Measurements from ENCODE around the gene CTBP2. TPM values are rescaled to one million over a fixed set of nuclear protein-coding genes. Genes with fewer than 3 reads are reported as not detected.

CTBP2 gene
- total RNA-seq, 2 experiments from 2014 or later = 0.27 to 0.29 TPM

DNA sequence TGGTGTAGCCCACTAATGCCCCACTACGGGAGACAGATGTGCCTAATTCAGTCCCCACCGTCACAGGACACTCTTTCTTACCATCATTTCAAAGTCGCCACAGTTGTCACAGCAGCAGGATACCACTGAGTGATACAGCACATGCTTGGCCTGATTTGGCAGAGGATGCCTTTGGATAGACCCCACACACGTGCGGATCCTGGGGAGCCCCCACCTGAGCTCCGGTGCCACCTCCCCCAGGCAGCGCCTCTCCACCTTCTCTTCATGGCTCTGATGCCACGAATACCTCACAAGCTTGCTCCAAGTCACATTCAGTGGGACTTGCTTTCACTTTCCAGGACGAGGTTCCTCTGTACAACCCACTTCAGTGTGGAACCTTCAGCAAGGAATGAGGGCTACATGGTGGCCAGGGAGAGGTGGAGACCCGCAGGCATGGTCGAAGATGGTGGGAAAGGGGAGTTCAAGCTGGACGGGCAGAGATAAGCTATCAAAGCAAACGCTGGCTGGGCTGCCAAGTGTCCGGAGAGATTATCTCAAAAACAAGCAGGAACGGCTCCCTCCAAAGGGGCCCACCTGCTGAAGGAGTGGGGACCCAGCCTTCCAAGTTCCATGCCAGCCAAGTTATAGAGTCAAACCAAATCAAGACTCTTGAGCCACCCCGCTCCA, 111.0 kb downstream of the CTBP2 start:
- intact Hi-C loops (cut with micrococcal nuclease) = loop anchor here (2.0 kb wide), 1 partner anchor 293 kb away; no protein-coding TSS in a partner anchor
- CTCF ChIA-PET = interaction anchor here (2.7 kb wide), 1 partner anchor 14 kb away, joined by 48 read pairs; no protein-coding TSS in a partner anchor
- Mint-ChIP-seq H3K4me3 (no peak overlapping the region), H3K36me3 (no peaks in the 10 kb centered on the region), H3K27ac (no peak overlapping the region), H3K27me3 (no peaks in the 10 kb centered on the region), H3K9me3 (no peaks in the 10 kb centered on the region), H3K4me1 (ENCODE audit: low read depth) (no peaks in the 10 kb centered on the region)
- no peak for DNase-seq
- POLR2A ChIA-PET = no interaction called here

- no peaks in the 10 kb centered on the region for H3K27me3 Mint-ChIP-seq
- no peak overlapping the region for H3K27ac Mint-ChIP-seq
- ChIA-PET POLR2A (no interaction called here), CTCF (interaction anchor here (0.6 to 2.7 kb wide), 21 partner anchors 8 to 675 kb away, joined by 3 to 48 read pairs (median 3); no protein-coding TSS in a partner anchor)
- intact Hi-C loops (cut with micrococcal nuclease) = loop anchor here (2.0 kb wide), 1 partner anchor 295 kb away; no protein-coding TSS in a partner anchor
- H3K9me3 Mint-ChIP-seq = no peaks in the 10 kb centered on the region
- DNase-seq = peak; percentile 77
- H3K4me1 Mint-ChIP-seq (ENCODE audit: low read depth) = no peaks in the 10 kb centered on the region
- no peaks in the 10 kb centered on the region for H3K36me3 Mint-ChIP-seq
- no peak overlapping the region for H3K4me3 Mint-ChIP-seq
These were observed 112.1 kb downstream of the CTBP2 start for GRCh38 chr10:125048094-125048864.

GRCh38 chr10:125043841-125044658, 116.3 kb downstream of the CTBP2 start:
- no peaks in the 10 kb centered on the region for H3K9me3 Mint-ChIP-seq
- no peak overlapping the region for H3K4me3 Mint-ChIP-seq
- intact Hi-C loops (cut with micrococcal nuclease) = no loop called here
- ChIA-PET POLR2A (no interaction called here), CTCF (no interaction called here)
- DNase-seq = no peak
- H3K36me3 Mint-ChIP-seq = no peaks in the 10 kb centered on the region
- no peaks in the 10 kb centered on the region for H3K4me1 Mint-ChIP-seq (ENCODE audit: low read depth)
- no peak overlapping the region for H3K27ac Mint-ChIP-seq
- no peaks in the 10 kb centered on the region for H3K27me3 Mint-ChIP-seq

DNA sequence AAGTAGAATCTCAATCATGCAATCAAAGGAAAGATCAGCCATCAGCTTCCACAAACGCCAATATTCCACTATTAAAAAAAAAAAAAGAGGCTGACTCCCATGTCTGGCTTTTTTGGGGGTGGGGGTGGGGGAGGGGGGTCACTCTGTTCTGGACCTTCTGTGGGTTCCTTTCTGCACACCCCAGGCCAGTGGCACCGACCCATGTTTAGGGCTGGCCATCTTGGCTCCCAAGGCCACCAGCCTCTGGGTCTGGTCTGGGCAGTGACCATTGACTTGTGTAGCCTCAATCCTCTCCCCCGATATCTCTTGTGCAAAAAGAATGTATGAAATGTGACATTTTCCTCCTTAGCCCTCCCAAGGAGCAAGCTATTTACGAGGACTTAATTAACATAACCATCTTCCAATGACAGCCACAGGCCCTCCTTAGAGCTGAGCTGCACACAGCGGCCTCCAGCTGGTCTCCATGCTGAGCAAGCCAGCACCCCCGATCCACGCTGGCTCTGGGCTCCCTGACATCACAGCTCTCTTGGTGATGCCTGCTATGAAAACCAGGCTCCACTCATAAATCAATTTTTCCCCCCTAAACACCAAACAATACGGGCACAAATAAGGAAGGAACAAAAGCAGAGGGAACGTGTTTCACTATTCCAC, 118.4 kb downstream of the CTBP2 start:
- intact Hi-C loops (cut with micrococcal nuclease) = no loop called here
- POLR2A ChIA-PET = no interaction called here
- H3K4me1 Mint-ChIP-seq (ENCODE audit: low read depth) = no peaks in the 10 kb centered on the region

GRCh38 chr10:125039354-125039769, 121.0 kb downstream of the CTBP2 start:
- Mint-ChIP-seq H3K4me1 (ENCODE audit: low read depth) (no peaks in the 10 kb centered on the region), H3K36me3 (no peaks in the 10 kb centered on the region), H3K27me3 (peaks cover 3% of the 10 kb centered on the region), H3K4me3 (no peak overlapping the region), H3K9me3 (no peaks in the 10 kb centered on the region), H3K27ac (no peak overlapping the region)
- intact Hi-C loops (cut with micrococcal nuclease) = no loop called here
- DNase-seq = no peak
- POLR2A ChIA-PET = no interaction called here
- CTCF ChIA-PET = interaction anchor here (0.6 kb wide), 1 partner anchor 758 kb away, joined by 3 read pairs; no protein-coding TSS in a partner anchor

More for the DNA sequence above, 118.4 kb downstream of the CTBP2 start:
- CTCF ChIA-PET = interaction anchor here (1.3 to 1.6 kb wide), 2 partner anchors 8 to 19 kb away, joined by 3 to 5 read pairs; no protein-coding TSS in a partner anchor
- no peaks in the 10 kb centered on the region for H3K9me3 Mint-ChIP-seq
- no peak overlapping the region for H3K4me3 Mint-ChIP-seq
- no peak for DNase-seq
- no peaks in the 10 kb centered on the region for H3K27me3 Mint-ChIP-seq
- no peak overlapping the region for H3K27ac Mint-ChIP-seq
- H3K36me3 Mint-ChIP-seq = no peaks in the 10 kb centered on the region

GRCh38 chr10:125038637-125039036, 121.7 kb downstream of the CTBP2 start:
- no peaks in the 10 kb centered on the region for H3K4me1 Mint-ChIP-seq (ENCODE audit: low read depth)
- H3K36me3 Mint-ChIP-seq = no peaks in the 10 kb centered on the region
- no peak overlapping the region for H3K27ac Mint-ChIP-seq
- ChIA-PET CTCF (interaction anchor here (1.0 kb wide), 1 partner anchor 9 kb away, joined by 4 read pairs; no protein-coding TSS in a partner anchor), POLR2A (no interaction called here)
- H3K27me3 Mint-ChIP-seq = peaks cover 3% of the 10 kb centered on the region
- DNase-seq = peak; percentile 14
- intact Hi-C loops (cut with micrococcal nuclease) = no loop called here
- no peak overlapping the region for H3K4me3 Mint-ChIP-seq
- H3K9me3 Mint-ChIP-seq = no peaks in the 10 kb centered on the region

- H3K36me3 Mint-ChIP-seq = no peaks in the 10 kb centered on the region
- POLR2A ChIA-PET = no interaction called here
- H3K27ac Mint-ChIP-seq = no peak overlapping the region
- CTCF ChIA-PET = interaction anchor here (0.9 to 1.3 kb wide), 3 partner anchors 11 to 22 kb away, joined by 3 to 4 read pairs (median 3); no protein-coding TSS in a partner anchor
- H3K4me1 Mint-ChIP-seq (ENCODE audit: low read depth) = no peaks in the 10 kb centered on the region
- H3K27me3 Mint-ChIP-seq = peaks cover 5% of the 10 kb centered on the region
- H3K4me3 Mint-ChIP-seq = no peak overlapping the region
- intact Hi-C loops (cut with micrococcal nuclease) = no loop called here
- no peaks in the 10 kb centered on the region for H3K9me3 Mint-ChIP-seq
- no peak for DNase-seq
These were observed 123.1 kb downstream of the CTBP2 start for GRCh38 chr10:125037145-125037877.

GRCh38 chr10:125035588-125036295, 124.6 kb downstream of the CTBP2 start:
- Mint-ChIP-seq H3K27me3 (peaks cover 9% of the 10 kb centered on the region), H3K9me3 (no peaks in the 10 kb centered on the region), H3K36me3 (no peaks in the 10 kb centered on the region), H3K27ac (no peak overlapping the region), H3K4me3 (no peak overlapping the region), H3K4me1 (ENCODE audit: low read depth) (no peaks in the 10 kb centered on the region)
- ChIA-PET CTCF (interaction anchor here (1.3 kb wide), 2 partner anchors 12 kb away, joined by 3 to 5 read pairs; no protein-coding TSS in a partner anchor), POLR2A (no interaction called here)
- intact Hi-C loops (cut with micrococcal nuclease) = no loop called here
- DNase-seq = no peak

- ChIA-PET POLR2A (no interaction called here), CTCF (interaction anchor here (1.3 kb wide), 1 partner anchor 13 kb away, joined by 5 read pairs; no protein-coding TSS in a partner anchor)
- Mint-ChIP-seq H3K36me3 (no peaks in the 10 kb centered on the region), H3K4me1 (ENCODE audit: low read depth) (no peaks in the 10 kb centered on the region), H3K4me3 (no peak overlapping the region), H3K27ac (no peak overlapping the region), H3K27me3 (peaks cover 11% of the 10 kb centered on the region), H3K9me3 (no peaks in the 10 kb centered on the region)
- intact Hi-C loops (cut with micrococcal nuclease) = no loop called here
- DNase-seq = no peak
These were observed 125.2 kb downstream of the CTBP2 start for GRCh38 chr10:125035136-125035535.

- Mint-ChIP-seq H3K36me3 (no peaks in the 10 kb centered on the region), H3K4me3 (no peak overlapping the region)
- CTCF ChIA-PET = interaction anchor here (1.3 to 1.5 kb wide), 2 partner anchors 8 to 13 kb away, joined by 5 read pairs; no protein-coding TSS in a partner anchor
These were observed 125.7 kb downstream of the CTBP2 start for GRCh38 chr10:125034675-125035074.

More at GRCh38 chr10:125034675-125035074, 125.7 kb downstream of the CTBP2 start:
- H3K4me1 Mint-ChIP-seq (ENCODE audit: low read depth) = no peaks in the 10 kb centered on the region
- peaks cover 11% of the 10 kb centered on the region for H3K27me3 Mint-ChIP-seq
- no peaks in the 10 kb centered on the region for H3K9me3 Mint-ChIP-seq
- no peak overlapping the region for H3K27ac Mint-ChIP-seq
- intact Hi-C loops (cut with micrococcal nuclease) = no loop called here
- no peak for DNase-seq
- POLR2A ChIA-PET = no interaction called here

Measured in activated CD4-positive, alpha-beta memory T cell treated with anti-CD3 and anti-CD28 coated beads for 36 hours (primary cell).